ENCODE measurements around the gene KRTAP12-1. TPM values are rescaled to one million over a fixed set of nuclear protein-coding genes. Genes with fewer than 3 reads are reported as not detected.

The KRTAP12-1 gene
- total and polyA plus RNA-seq, 4 donors: not detected

- no peak for DNase-seq (ENCODE audit: low read depth in 4 of 6, low spot score in 6 of 6)
- H3K4me1 ChIP-seq (ENCODE audit: control insufficient read depth, insufficient read depth, low read length): peaks cover 44% of the 10 kb centered on the region
- H3K36me3 ChIP-seq (ENCODE audit: control insufficient read depth, insufficient read depth, low read length): no peaks in the 10 kb centered on the region
- peaks cover 81% of the 10 kb centered on the region for H3K27me3 ChIP-seq (ENCODE audit: control insufficient read depth, insufficient read depth, low read length)
- H3K27ac ChIP-seq (ENCODE audit: low read depth, low read length): no peak overlapping the region
- H3K4me3 ChIP-seq (ENCODE audit: low read depth, low read length): no peak overlapping the region
- no peaks in the 10 kb centered on the region for H3K9me3 ChIP-seq (ENCODE audit: control insufficient read depth, insufficient read depth, low read length)
- WGBS (ENCODE audit: insufficient coverage): 4% methylated on average over 53 of the region's 54 CpGs
Observed at GRCh38 chr21:44706026-44706705, 24.2 kb upstream of the KRTAP12-1 start.

DNA sequence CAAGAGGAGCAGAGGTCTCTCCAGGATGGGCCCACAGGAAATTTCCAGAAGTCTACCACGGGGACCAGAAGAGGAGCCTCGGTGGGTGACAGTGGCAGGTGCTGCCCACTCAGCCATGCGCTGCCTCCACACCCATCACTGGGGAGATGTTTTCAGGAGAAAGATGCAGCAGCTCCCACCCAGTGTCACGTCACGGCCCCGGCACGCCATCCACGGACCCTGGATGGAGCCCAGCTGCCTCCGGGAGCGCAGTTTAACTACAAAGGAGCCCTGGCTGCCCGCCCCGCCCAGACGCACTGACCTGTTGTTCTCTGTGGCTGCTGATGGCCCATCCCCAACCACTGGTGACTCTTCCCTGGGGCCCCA is 22.7 kb upstream of the KRTAP12-1 start:
- H3K4me3 ChIP-seq (ENCODE audit: low read depth, low read length): no peak overlapping the region
- DNase-seq (ENCODE audit: low read depth in 4 of 6, low spot score in 6 of 6): no peak
- H3K9me3 ChIP-seq (ENCODE audit: control insufficient read depth, insufficient read depth, low read length): no peaks in the 10 kb centered on the region
- H3K36me3 ChIP-seq (ENCODE audit: control insufficient read depth, insufficient read depth, low read length): no peaks in the 10 kb centered on the region
- peaks cover 29% of the 10 kb centered on the region for H3K4me1 ChIP-seq (ENCODE audit: control insufficient read depth, insufficient read depth, low read length)
- H3K27ac ChIP-seq (ENCODE audit: low read depth, low read length): no peak overlapping the region
- WGBS (ENCODE audit: insufficient coverage): 13% methylated on average over 13 of the region's 13 CpGs
- peaks cover 74% of the 10 kb centered on the region for H3K27me3 ChIP-seq (ENCODE audit: control insufficient read depth, insufficient read depth, low read length)

DNA sequence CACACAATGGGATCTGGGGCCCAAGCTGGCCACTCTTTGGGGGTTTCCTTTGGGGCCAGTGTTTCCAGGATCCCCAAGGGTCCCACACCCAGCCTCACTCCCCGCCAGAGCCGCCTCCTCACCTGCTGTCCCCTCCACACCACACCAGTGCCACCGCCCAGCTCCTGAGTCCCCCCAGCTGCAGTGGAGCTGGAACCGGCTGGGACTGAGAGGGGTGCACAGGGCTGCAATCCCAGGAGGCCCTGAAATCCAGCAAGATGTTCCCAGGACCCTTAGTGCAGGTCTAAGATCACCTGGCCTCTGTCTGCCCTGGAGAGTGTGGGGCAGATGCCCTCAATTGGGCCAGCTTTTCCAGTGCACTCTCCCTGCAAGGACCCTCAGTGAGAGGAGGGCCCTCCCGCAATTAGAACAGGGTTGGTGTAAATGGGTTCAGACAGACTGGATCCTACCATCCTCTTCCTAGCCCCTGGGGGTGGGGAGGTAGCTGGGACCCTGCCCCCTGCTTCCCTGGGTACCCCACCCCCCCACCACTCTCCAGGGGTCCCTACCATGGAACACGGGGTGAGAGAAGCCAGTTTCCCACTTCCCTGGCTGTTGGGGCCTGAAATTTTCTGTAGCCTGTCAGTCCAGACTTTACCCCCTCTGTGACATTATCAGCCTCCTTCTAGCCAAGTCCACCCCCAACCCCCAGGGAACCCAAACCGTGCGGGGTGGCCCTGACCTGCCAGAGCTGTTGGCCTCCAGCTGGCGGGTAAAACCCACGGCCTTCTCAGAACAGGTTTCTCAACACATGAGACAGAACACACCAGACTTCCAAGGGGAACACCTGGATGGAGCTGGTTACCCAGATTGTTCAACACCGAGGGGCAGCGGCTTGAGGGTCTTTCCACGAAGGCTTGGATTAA is 22.0 kb upstream of the KRTAP12-1 start:
- Histone ChIP-seq H3K4me3 (ENCODE audit: low read depth, low read length) (no peak overlapping the region), H3K27ac (ENCODE audit: low read depth, low read length) (no peak overlapping the region), H3K9me3 (ENCODE audit: control insufficient read depth, insufficient read depth, low read length) (no peaks in the 10 kb centered on the region), H3K27me3 (ENCODE audit: control insufficient read depth, insufficient read depth, low read length) (peaks cover 68% of the 10 kb centered on the region), H3K4me1 (ENCODE audit: control insufficient read depth, insufficient read depth, low read length) (peaks cover 23% of the 10 kb centered on the region), H3K36me3 (ENCODE audit: control insufficient read depth, insufficient read depth, low read length) (no peaks in the 10 kb centered on the region)
- WGBS (ENCODE audit: insufficient coverage): 42% methylated on average over 12 of the region's 13 CpGs
- DNase-seq (ENCODE audit: low read depth in 4 of 6, low spot score in 6 of 6): no peak

DNA sequence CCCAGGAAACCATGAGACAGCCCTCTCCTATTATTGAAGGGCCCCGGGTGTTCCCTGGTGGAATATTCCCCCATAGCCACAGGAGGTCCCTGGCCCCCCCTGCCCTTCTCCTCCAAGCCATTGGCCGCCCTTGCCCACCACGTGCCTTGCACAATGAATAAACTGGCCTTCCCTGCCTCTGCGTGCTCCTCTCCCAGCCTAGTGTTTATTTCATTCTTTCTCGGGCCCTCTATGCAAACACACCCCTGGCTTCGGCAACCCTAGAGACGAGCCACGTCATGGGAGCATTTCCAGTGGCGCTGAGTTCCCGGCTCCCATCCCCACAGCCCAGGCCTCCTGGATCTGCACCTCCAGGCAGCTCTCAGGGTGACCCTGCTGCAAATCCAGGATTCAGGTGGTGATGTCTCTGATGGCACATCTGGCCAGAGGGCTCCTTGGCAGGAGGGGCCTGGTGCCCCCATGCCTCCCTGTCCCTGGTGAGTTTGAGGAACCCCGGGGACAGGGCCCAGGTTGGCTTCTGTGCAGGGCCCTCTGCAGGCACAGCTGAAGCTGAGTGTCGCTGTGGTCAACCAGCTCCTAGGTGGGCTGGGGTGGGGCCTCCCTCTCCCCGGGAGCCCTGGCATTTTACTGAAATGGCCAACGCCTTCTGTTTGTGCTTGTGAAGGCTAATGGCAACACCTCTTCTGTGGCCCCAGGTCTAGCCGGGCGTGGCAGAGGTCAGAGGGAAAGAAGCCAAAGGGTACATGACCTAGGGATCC is 21.2 kb upstream of the KRTAP12-1 start:
- DNase-seq (ENCODE audit: low read depth in 4 of 6, low spot score in 6 of 6): no peak
- Histone ChIP-seq H3K4me1 (ENCODE audit: control insufficient read depth, insufficient read depth, low read length) (peaks cover 23% of the 10 kb centered on the region), H3K27ac (ENCODE audit: low read depth, low read length) (no peak overlapping the region), H3K36me3 (ENCODE audit: control insufficient read depth, insufficient read depth, low read length) (no peaks in the 10 kb centered on the region), H3K9me3 (ENCODE audit: control insufficient read depth, insufficient read depth, low read length) (no peaks in the 10 kb centered on the region), H3K4me3 (ENCODE audit: low read depth, low read length) (no peak overlapping the region), H3K27me3 (ENCODE audit: control insufficient read depth, insufficient read depth, low read length) (peaks cover 63% of the 10 kb centered on the region)
- WGBS (ENCODE audit: insufficient coverage): 46% methylated on average over 16 of the region's 16 CpGs

- peaks cover 63% of the 10 kb centered on the region for H3K27me3 ChIP-seq (ENCODE audit: control insufficient read depth, insufficient read depth, low read length)
Observed at GRCh38 chr21:44702111-44702972, 20.4 kb upstream of the KRTAP12-1 start.

DNA sequence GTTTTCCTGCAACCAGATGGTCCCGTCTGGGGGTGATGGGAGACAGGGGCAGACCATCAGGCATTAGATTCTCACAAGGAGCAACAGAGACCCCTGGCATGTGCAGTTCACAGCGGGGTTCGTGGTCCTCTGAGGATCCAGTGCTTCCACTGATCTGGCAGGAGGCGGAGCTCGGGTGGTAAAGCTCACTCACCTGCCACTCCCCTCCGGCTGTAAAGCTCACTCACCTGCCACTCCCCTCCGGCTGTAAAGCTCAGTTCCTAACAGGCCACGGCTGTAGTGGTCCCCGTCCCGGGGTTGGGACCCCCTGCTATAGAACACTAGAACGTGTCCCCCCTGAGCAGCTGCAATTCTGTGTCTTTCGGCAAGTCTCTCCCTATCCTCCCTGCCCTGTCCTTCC is 19.6 kb upstream of the KRTAP12-1 start:
- no peak overlapping the region for H3K27ac ChIP-seq (ENCODE audit: low read depth, low read length)
- peaks cover 18% of the 10 kb centered on the region for H3K4me1 ChIP-seq (ENCODE audit: control insufficient read depth, insufficient read depth, low read length)
- no peak for DNase-seq (ENCODE audit: low read depth in 4 of 6, low spot score in 6 of 6)
- whole genome bisulfite sequencing (ENCODE audit: insufficient coverage): 42% methylated on average over 9 of the region's 12 CpGs
- no peak overlapping the region for H3K4me3 ChIP-seq (ENCODE audit: low read depth, low read length)
- no peaks in the 10 kb centered on the region for H3K9me3 ChIP-seq (ENCODE audit: control insufficient read depth, insufficient read depth, low read length)
- H3K27me3 ChIP-seq (ENCODE audit: control insufficient read depth, insufficient read depth, low read length): peaks cover 55% of the 10 kb centered on the region
- H3K36me3 ChIP-seq (ENCODE audit: control insufficient read depth, insufficient read depth, low read length): no peaks in the 10 kb centered on the region

More at GRCh38 chr21:44702111-44702972, 20.4 kb upstream of the KRTAP12-1 start:
- no peak overlapping the region for H3K4me3 ChIP-seq (ENCODE audit: low read depth, low read length)
- H3K9me3 ChIP-seq (ENCODE audit: control insufficient read depth, insufficient read depth, low read length): no peaks in the 10 kb centered on the region
- peaks cover 24% of the 10 kb centered on the region for H3K4me1 ChIP-seq (ENCODE audit: control insufficient read depth, insufficient read depth, low read length)
- WGBS (ENCODE audit: insufficient coverage): 72% methylated on average over 18 of the region's 22 CpGs
- no peaks in the 10 kb centered on the region for H3K36me3 ChIP-seq (ENCODE audit: control insufficient read depth, insufficient read depth, low read length)
- no peak for DNase-seq (ENCODE audit: low read depth in 4 of 6, low spot score in 6 of 6)
- H3K27ac ChIP-seq (ENCODE audit: low read depth, low read length): no peak overlapping the region

- Histone ChIP-seq H3K9me3 (ENCODE audit: control insufficient read depth, insufficient read depth, low read length) (no peaks in the 10 kb centered on the region), H3K27ac (ENCODE audit: low read depth, low read length) (no peak overlapping the region), H3K4me3 (ENCODE audit: low read depth, low read length) (no peak overlapping the region), H3K4me1 (ENCODE audit: control insufficient read depth, insufficient read depth, low read length) (peaks cover 13% of the 10 kb centered on the region), H3K36me3 (ENCODE audit: control insufficient read depth, insufficient read depth, low read length) (no peaks in the 10 kb centered on the region), H3K27me3 (ENCODE audit: control insufficient read depth, insufficient read depth, low read length) (peaks cover 49% of the 10 kb centered on the region)
- DNase-seq (ENCODE audit: low read depth in 4 of 6, low spot score in 6 of 6): no peak
- WGBS (ENCODE audit: insufficient coverage): 79% methylated on average over 7 of the region's 14 CpGs
Observed at GRCh38 chr21:44701023-44701400, 19.0 kb upstream of the KRTAP12-1 start.

DNA sequence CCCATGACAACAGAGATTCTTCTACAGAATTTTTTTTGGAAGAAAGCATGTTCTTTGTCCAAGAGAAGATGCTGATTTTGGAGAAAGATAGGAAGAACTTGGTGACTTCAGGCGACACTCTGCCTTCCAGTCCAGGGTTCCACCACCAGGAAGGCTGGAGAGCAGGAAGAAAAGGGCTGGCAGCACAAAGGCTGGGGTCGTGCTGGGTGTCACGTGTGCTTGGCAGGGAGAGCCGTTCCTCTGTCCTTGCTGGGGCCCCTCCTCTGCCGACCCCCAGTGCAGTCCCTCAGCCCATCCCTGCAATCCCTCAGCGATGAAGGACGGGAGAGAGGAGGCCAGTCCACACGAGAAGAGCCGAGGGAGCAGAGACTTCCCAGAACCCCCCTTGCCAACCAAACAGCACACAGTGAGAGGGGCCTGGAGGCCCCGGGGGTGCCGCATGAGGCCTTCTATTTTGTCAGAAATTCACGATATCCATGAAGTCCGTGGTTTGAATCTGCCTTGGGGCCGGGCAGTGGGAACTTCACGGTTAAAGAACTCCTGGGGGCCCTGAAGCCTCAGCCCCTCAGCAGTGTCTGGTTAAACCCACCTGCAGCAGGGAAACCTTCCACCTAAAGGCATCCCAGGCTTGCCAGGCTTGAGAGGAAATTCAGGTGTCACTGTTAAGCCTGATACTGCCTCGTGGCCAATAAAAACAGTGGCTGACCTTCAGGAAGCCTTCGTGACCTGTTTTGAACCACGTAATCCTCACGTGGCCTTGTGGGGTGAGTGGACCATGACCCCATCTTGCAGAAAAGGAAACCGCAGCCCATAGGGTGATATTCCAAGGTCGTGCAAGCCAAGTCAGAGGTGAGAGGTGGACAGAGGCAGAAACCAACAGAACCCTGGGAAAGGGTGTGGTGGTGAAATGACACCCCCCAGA is 18.4 kb upstream of the KRTAP12-1 start:
- WGBS (ENCODE audit: insufficient coverage): 53% methylated on average over 15 of the region's 21 CpGs
- peaks cover 12% of the 10 kb centered on the region for H3K4me1 ChIP-seq (ENCODE audit: control insufficient read depth, insufficient read depth, low read length)
- peaks cover 47% of the 10 kb centered on the region for H3K27me3 ChIP-seq (ENCODE audit: control insufficient read depth, insufficient read depth, low read length)
- H3K4me3 ChIP-seq (ENCODE audit: low read depth, low read length): no peak overlapping the region
- no peaks in the 10 kb centered on the region for H3K36me3 ChIP-seq (ENCODE audit: control insufficient read depth, insufficient read depth, low read length)
- no peak for DNase-seq (ENCODE audit: low read depth in 4 of 6, low spot score in 6 of 6)
- H3K27ac ChIP-seq (ENCODE audit: low read depth, low read length): no peak overlapping the region
- H3K9me3 ChIP-seq (ENCODE audit: control insufficient read depth, insufficient read depth, low read length): no peaks in the 10 kb centered on the region
